Activated CD8-positive, alpha-beta T cell treated with anti-CD3 and anti-CD28 coated beads, Interleukin-2, amount 10 ng/mL, durations not matched to agents 7 days and 5 days (primary cell): Measurements from ENCODE around the gene OR2T11. TPM values are rescaled to one million over a fixed set of nuclear protein-coding genes. Genes with fewer than 3 reads are reported as not detected.
A peak's percentile ranks its signal among the peaks of the same experiment; 100 is the strongest.
"Not testable (repeated sequence)": the region's sequence is repeated elsewhere in the genome, so short reads cannot be mapped to it uniquely, and the experiment has no call there.

Experiments
- ATAC-seq: fragments of 150-1000 bp; cut with Tn5 transposase; one replicate; pipeline ENCODE4 v1.10.0; 2021; ENCODE audit warnings: moderate library complexity
- CTCF ChIA-PET: fragments of 350-600 bp; sonication (Branson Sonifier 250); formaldehyde crosslinking; loops from one replicate; lab custom pipeline; 2021; ENCODE audit warnings: antibody characterized with exemption; lab: Charles Lee
- POLR2A ChIA-PET: fragments of 350-600 bp; sonication (Branson Sonifier 250); formaldehyde crosslinking; loops from one replicate; lab custom pipeline; 2021; ENCODE audit warnings: antibody characterized with exemption; lab: Charles Lee
- DNase-seq: peaks from one replicate; pipeline ENCODE4 v3.0.0-alpha.2; 2020
- H3K27ac Mint-ChIP-seq: one replicate; pipeline ENCODE4 v1.8.0; 2021; ENCODE audit warnings: mild to moderate bottlenecking, mixed read lengths
- H3K27me3 Mint-ChIP-seq: one replicate; pipeline ENCODE4 v1.8.0; 2021; ENCODE audit warnings: low read depth, mixed read lengths
- H3K36me3 Mint-ChIP-seq: one replicate; pipeline ENCODE4 v1.8.0; 2021; ENCODE audit warnings: low read depth, mixed read lengths
- H3K4me1 Mint-ChIP-seq: one replicate; pipeline ENCODE4 v1.8.0; 2021; ENCODE audit warnings: low read depth, mixed read lengths
- H3K4me3 Mint-ChIP-seq: one replicate; pipeline ENCODE4 v1.8.0; 2021; ENCODE audit warnings: mild to moderate bottlenecking, mixed read lengths
- H3K9me3 Mint-ChIP-seq: one replicate; pipeline ENCODE4 v1.8.0; 2022; ENCODE audit warnings: mixed read lengths; ENCODE audit not compliant: insufficient read depth
- total RNA-seq, 2 experiments: library from RNA; stranded (reverse); gene quantifications; one replicate each; pipeline ENCODE4 v1.2.3, GENCODE V29; 2021

OR2T11 gene
- total RNA-seq, 2 experiments from 2014 or later: not detected

DNA sequence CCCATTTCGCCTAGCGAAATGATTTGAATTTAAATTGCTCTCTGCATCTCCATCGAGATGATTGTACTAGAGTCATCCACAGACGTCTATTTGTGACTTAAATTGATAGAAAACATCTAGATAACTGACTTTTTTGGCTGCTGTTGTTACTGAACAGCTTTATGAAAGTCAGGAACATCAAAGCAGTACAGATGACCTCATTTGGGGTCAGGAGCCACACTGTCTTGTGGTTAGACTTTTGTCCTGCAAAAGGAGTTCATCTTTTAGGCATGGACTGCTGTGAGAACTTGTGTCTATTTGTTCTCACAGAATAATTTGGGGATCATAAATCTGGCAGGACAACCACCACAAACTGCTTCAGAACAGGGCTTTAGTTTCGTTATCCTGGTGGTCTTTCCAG lies 4.8 kb upstream of the OR2T11 start:
- POLR2A ChIA-PET, H3K9me3 Mint-ChIP-seq, H3K36me3 Mint-ChIP-seq, H3K4me1 Mint-ChIP-seq, H3K27ac Mint-ChIP-seq, ATAC-seq, CTCF ChIA-PET, H3K27me3 Mint-ChIP-seq, DNase-seq, H3K4me3 Mint-ChIP-seq: not testable (repeated sequence)

DNA sequence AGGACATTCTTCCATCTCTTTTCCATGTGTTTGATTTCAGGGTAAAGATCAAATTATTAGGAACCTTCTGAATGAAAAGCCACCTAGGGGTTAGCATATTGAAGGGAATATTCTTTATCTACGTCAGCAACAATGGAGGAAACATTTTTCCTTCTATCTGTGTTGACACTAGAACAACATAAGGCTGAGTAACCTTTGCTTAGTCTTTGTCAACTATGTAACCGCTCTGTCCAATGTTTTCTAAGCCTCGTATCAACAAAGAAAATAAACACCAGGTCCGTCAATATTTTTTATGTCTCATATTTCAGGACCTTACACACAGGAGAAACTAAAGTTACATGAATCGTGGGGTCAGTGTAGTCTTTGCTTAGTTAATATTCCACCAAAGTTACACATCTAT lies 1.7 kb upstream of the OR2T11 start:
- ATAC-seq, POLR2A ChIA-PET: not testable (repeated sequence)

DNA sequence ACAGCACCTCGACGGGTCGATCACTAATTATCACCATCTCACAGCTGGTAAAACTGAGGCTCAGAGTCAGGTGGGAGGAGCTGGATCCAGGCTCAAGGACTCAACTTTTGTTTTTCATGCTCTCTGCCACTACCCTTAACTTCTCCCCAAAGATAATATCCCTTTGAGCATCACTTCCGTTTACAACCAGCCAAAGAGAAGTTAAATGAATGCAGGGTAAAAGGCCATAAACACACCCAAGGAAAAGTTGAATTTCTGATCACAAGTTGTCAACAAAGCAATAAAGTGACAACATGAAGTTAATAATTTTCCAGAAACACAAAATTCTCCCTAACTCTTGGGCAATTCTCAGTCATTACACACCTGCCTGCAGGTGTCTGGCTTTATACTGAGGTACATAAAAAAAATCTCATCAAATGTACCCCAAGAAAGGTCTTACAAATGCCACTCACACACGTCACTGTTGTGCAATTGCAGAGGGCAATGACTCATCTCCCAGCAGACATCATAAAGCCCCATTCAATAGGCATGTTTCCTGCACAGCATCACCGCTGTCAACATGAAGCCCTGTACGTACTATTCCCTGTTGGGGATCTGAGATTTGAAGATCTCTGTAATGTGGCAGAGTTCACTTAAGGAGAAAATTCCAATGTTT lies 3.4 kb downstream of the OR2T11 start:
- ChIA-PET CTCF (no interaction called here), POLR2A (no interaction called here)
- no peak for DNase-seq
- H3K9me3 Mint-ChIP-seq: no peaks in the 10 kb centered on the region
- peaks cover 2% of the 10 kb centered on the region for H3K27me3 Mint-ChIP-seq
- H3K27ac Mint-ChIP-seq: no peak overlapping the region
- ATAC-seq: no peak
- H3K4me3 Mint-ChIP-seq: no peak overlapping the region
- H3K36me3 Mint-ChIP-seq: no peaks in the 10 kb centered on the region
- no peaks in the 10 kb centered on the region for H3K4me1 Mint-ChIP-seq

More for the DNA sequence above, 1.7 kb upstream of the OR2T11 start:
- H3K4me3 Mint-ChIP-seq, H3K27ac Mint-ChIP-seq, CTCF ChIA-PET, H3K27me3 Mint-ChIP-seq, H3K9me3 Mint-ChIP-seq, DNase-seq, H3K4me1 Mint-ChIP-seq, H3K36me3 Mint-ChIP-seq: not testable (repeated sequence)

DNA sequence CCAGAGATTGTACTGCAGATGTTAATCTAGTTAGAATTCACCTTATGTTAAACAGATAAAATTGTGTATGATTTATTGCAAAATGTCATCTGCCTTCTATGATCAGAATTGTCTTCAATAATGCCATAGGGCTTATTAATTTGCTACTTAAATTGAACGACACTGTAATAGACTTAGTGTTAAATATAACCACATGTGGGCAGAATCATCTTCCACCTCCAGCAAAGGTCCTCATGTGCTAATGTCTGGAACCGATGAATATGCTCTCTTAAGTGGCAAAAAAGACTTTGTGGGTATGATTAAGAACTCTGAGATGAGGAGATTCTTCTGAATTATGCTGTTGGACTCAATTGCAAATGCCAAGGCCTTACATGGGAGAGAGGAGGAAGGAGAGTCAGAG lies 4.3 kb downstream of the OR2T11 start:
- DNase-seq: no peak
- Mint-ChIP-seq H3K4me1 (no peaks in the 10 kb centered on the region), H3K36me3 (no peaks in the 10 kb centered on the region), H3K27ac (no peak overlapping the region), H3K4me3 (no peak overlapping the region), H3K27me3 (peaks cover 2% of the 10 kb centered on the region), H3K9me3 (no peaks in the 10 kb centered on the region)
- CTCF ChIA-PET: no interaction called here
- ATAC-seq: no peak
- POLR2A ChIA-PET: no interaction called here

DNA sequence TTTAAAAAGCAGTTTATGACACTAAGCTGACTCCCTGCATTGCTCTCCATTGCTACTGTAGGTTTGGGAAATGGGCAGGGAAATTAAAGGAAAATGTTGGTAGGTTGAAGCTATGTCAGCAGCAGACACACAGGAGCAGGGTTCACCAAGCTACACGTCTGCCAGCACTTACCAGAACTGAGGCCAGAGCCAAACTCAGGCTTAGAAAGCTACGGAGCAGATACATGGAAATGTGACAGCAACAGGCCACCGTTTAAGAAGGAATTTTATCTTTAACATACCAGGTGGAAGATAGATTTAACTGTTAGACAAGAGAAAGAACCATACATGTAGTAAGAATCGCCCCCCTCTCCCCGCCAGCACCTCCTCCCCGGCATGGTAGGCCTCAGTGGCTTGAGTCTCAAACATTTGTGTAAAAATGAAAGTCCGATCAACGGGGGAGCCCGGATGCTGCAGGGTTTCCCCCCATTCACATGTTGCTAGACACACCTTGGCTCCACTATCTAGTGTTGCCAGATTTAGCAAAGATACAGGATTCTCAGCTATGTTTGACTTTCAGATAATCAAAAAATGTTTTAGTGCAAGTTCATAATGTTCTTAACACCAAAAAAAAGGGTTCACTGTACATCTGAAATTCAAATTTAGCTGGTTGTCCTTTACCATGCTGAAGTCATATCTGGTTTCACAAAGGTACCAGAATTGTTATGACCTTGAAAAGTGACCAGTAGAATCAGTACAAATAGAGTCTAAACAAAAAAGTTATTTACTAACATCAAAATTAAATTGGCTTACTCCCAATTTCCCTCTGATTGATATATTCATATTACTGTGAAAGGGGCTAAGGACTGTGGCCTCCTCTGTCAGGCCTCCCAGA lies 6.7 kb downstream of the OR2T11 start:
- Mint-ChIP-seq H3K4me1 (no peaks in the 10 kb centered on the region), H3K4me3 (no peak overlapping the region), H3K36me3 (no peaks in the 10 kb centered on the region), H3K27me3 (peaks cover 2% of the 10 kb centered on the region), H3K9me3 (no peaks in the 10 kb centered on the region), H3K27ac (no peak overlapping the region)
- CTCF ChIA-PET: no interaction called here
- ATAC-seq: no peak
- POLR2A ChIA-PET: no interaction called here
- DNase-seq: no peak

DNA sequence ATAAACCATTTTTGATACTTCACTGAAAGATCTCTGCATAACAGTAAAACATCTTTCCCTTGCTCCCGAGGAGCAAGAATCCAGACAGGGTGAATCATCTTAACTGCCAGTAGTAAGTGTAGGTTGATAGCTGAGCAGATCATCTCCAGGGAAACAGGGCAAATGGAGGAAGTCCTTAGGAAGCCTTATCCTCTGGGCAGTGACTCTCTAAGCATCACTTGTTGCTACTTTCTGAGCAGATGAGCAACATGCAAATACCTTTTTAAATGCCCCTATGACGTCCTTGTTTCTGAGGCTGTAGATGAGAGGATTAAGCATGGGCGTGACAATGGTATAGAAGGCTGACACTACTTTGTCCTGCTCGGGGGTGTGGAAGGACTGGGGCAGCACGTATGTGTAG lies 8.9 kb downstream of the OR2T11 start:
- H3K27ac Mint-ChIP-seq: no peak overlapping the region
- POLR2A ChIA-PET: no interaction called here

DNA sequence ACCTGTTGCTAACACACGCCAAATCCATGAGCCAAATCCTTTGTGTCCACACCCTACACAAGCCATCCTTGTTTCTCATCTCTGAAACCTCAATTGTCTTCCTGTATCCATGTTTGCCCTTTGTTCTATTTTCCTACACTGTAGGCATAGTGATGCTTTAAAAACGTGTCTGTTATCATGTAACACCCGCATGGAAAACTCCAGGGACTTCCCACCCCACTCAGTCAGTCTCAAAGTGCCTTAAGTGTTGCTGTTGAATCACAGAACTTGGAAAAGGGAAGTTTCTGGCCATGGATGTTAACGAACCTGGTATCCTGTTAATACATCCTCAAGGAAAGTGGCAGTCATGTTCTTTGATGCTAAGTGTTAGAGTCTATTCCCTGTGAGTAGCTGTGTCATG lies 9.7 kb downstream of the OR2T11 start:
- Mint-ChIP-seq H3K27ac (no peak overlapping the region), H3K4me1 (no peaks in the 10 kb centered on the region), H3K27me3 (peaks cover 3% of the 10 kb centered on the region), H3K4me3 (no peak overlapping the region), H3K9me3 (no peaks in the 10 kb centered on the region), H3K36me3 (no peaks in the 10 kb centered on the region)
- no peak for ATAC-seq
- ChIA-PET POLR2A (no interaction called here), CTCF (interaction anchor here (1.0 to 4.8 kb wide), 2 partner anchors 15 to 180 kb away, joined by 4 to 34 read pairs; no protein-coding TSS in a partner anchor)
- DNase-seq: no peak

More for the DNA sequence above, 8.9 kb downstream of the OR2T11 start:
- ATAC-seq (no peak), DNase-seq (no peak)
- Mint-ChIP-seq H3K9me3 (no peaks in the 10 kb centered on the region), H3K27me3 (peaks cover 5% of the 10 kb centered on the region), H3K4me1 (no peaks in the 10 kb centered on the region), H3K4me3 (no peak overlapping the region), H3K36me3 (no peaks in the 10 kb centered on the region)
- CTCF ChIA-PET: interaction anchor here (4.8 kb wide), 1 partner anchor 179 kb away, joined by 34 read pairs; no protein-coding TSS in a partner anchor

DNA sequence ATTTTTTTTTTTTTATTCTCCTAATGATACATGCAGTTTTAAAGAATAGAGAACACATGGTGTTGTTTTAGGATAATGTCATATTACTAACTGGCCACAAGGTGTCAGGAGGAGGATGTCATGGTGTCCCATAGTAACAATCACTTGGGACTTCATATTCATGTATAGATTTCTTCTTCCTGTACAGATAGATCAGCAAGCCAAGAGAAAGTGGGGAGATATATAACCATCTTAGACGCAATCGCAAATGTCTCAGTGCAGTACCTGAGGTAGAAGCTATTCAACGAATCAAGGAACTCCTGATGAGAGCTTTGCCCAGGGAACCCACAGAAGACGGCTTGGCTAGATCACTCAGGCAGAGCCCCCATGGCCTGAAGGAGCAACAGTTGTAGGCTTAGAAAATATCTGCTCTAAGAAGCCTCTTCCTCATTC lies 12.3 kb downstream of the OR2T11 start:
- no peak overlapping the region for H3K4me3 Mint-ChIP-seq
- no peaks in the 10 kb centered on the region for H3K36me3 Mint-ChIP-seq
- no peaks in the 10 kb centered on the region for H3K4me1 Mint-ChIP-seq
- no peak overlapping the region for H3K27ac Mint-ChIP-seq
- ATAC-seq: no peak
- ChIA-PET CTCF (interaction anchor here (0.9 to 4.8 kb wide), 7 partner anchors 9 to 379 kb away, joined by 3 to 34 read pairs (median 4); no protein-coding TSS in a partner anchor), POLR2A (no interaction called here)
- peaks cover 3% of the 10 kb centered on the region for H3K27me3 Mint-ChIP-seq
- H3K9me3 Mint-ChIP-seq: no peaks in the 10 kb centered on the region
- no peak for DNase-seq

DNA sequence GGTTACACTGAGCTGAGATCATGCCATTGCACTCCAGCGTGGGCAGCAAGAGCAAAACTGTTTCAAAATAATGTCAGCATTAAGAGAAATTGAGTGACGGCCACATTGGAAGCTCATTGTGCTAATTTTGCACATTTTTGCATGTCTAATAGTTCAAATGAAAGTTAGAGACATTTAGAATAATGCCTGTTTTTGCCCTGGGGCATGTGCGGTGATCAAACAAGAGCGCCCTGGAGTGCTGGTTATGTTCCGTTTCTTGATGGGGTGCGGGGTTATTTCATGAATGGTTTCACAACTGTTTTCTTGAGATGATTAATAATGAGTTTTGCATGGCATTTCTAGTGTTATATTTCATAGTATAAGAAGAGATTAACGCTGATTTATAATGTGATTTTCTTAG lies 13.1 kb downstream of the OR2T11 start:
- Mint-ChIP-seq H3K27me3 (peaks cover 3% of the 10 kb centered on the region), H3K4me3 (no peak overlapping the region), H3K27ac (no peak overlapping the region), H3K9me3 (no peaks in the 10 kb centered on the region), H3K4me1 (no peaks in the 10 kb centered on the region), H3K36me3 (no peaks in the 10 kb centered on the region)
- ChIA-PET POLR2A (interaction anchor here (0.6 kb wide), 1 partner anchor 56 kb away, joined by 4 read pairs; no protein-coding TSS in a partner anchor), CTCF (interaction anchor here (1.0 to 4.8 kb wide), 4 partner anchors 8 to 184 kb away, joined by 5 to 34 read pairs (median 7); no protein-coding TSS in a partner anchor)
- DNase-seq (no peak), ATAC-seq (no peak)

DNA sequence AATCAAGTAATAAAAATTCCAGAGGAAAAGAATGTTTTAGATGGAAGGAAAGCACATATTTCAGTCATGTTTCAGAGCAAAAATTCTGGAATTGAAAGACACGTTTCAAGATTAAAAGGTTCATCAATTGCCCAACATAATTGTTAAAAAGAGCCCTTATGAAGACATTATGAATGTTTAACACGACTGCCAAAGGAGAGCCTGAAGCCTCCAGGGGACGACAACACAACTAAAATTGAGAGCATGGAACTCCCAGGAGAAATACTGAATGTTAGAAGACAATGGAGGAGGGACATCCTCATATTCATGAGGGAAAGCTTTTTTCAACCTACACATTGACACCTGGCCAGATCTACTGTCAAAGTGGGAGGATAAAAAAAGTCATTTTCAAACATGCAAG lies 16.0 kb downstream of the OR2T11 start:
- POLR2A ChIA-PET: no interaction called here
- no peaks in the 10 kb centered on the region for H3K4me1 Mint-ChIP-seq

DNA sequence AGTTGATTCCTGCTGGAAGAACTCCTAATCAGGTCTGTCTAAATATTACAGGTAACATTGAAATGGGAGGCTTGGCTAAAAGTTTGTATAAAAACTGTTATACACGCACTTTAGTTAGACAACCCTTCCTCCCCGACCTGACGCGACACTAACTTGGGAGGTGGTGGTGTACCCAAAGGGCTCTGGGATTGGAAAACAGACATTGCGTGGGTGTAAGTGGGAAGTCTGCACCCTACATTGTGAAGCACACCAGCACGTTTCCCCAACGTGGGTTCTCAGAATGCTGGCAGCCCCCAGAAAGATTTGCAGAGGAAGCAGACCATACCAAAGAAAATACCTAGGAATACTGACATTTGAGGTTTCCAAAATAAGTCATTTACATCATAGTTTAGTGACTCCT lies 16.8 kb downstream of the OR2T11 start:
- DNase-seq: no peak
- H3K36me3 Mint-ChIP-seq: no peaks in the 10 kb centered on the region
- CTCF ChIA-PET: interaction anchor here (1.0 to 1.5 kb wide), 2 partner anchors 11 to 68 kb away, joined by 3 read pairs; no protein-coding TSS in a partner anchor
- H3K27ac Mint-ChIP-seq: no peak overlapping the region
- no peaks in the 10 kb centered on the region for H3K9me3 Mint-ChIP-seq
- POLR2A ChIA-PET: no interaction called here
- ATAC-seq: no peak
- peaks cover 3% of the 10 kb centered on the region for H3K27me3 Mint-ChIP-seq
- H3K4me3 Mint-ChIP-seq: no peak overlapping the region
- peaks cover 2% of the 10 kb centered on the region for H3K4me1 Mint-ChIP-seq

More for the DNA sequence above, 16.0 kb downstream of the OR2T11 start:
- Mint-ChIP-seq H3K27ac (no peak overlapping the region), H3K27me3 (peaks cover 3% of the 10 kb centered on the region), H3K9me3 (no peaks in the 10 kb centered on the region), H3K36me3 (no peaks in the 10 kb centered on the region), H3K4me3 (no peak overlapping the region)
- ATAC-seq: no peak
- CTCF ChIA-PET: interaction anchor here (1.2 to 1.9 kb wide), 4 partner anchors 10 to 214 kb away, joined by 3 to 10 read pairs (median 4); no protein-coding TSS in a partner anchor
- DNase-seq: peak; percentile 68

DNA sequence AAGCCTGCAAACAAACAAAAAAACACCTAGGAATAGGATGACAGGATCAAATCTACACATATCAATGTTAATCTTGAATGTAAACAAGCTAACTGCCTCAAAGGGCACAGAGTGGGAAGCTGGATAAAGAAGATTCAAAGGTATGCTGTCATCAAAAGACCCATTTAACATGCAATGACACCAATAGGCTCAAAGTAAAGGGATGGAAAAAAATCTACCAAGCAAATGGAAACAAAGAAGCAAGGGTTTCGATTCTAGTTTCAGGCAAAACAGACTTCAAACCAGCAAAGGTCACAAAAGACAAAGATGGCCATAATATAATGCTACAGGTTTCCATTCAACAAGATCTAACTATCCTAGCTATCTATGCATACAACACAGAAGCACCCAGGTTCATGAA lies 21.1 kb downstream of the OR2T11 start:
- ATAC-seq (no peak), DNase-seq (no peak)
- H3K4me3 Mint-ChIP-seq: no peak overlapping the region
- no peak overlapping the region for H3K27ac Mint-ChIP-seq
- H3K36me3 Mint-ChIP-seq: no peaks in the 10 kb centered on the region
- H3K27me3 Mint-ChIP-seq: no peaks in the 10 kb centered on the region
- POLR2A ChIA-PET: no interaction called here
- CTCF ChIA-PET: interaction anchor here (0.6 to 2.3 kb wide), 5 partner anchors 8 to 371 kb away, joined by 3 to 8 read pairs (median 5); no protein-coding TSS in a partner anchor
- no peaks in the 10 kb centered on the region for H3K9me3 Mint-ChIP-seq
- peaks cover 8% of the 10 kb centered on the region for H3K4me1 Mint-ChIP-seq
